H1 (cell line): ENCODE data around the gene ZAP70. TPM values are rescaled to one million over a fixed set of nuclear protein-coding genes. Genes with fewer than 3 reads are reported as not detected.

Source experiments
- CTCF ChIA-PET: fragments of 300-600 bp; sonication (Branson Sonifier 250); formaldehyde crosslinking; loops from one replicate; lab custom pipeline; 2021; ENCODE audit not compliant: partially characterized antibody; lab: Charles Lee
- POLR2A ChIA-PET: fragments of 300-600 bp; sonication (Branson Sonifier 250); formaldehyde crosslinking; loops from one replicate; lab custom pipeline; 2021; ENCODE audit warnings: inconsistent platforms; ENCODE audit not compliant: partially characterized antibody; lab: Charles Lee
- DNase-seq, 2 experiments: peaks; one replicate each; pipeline versions ENCODE4 v3.0.0 to v3.0.0-alpha.2; 2010 to 2022; ENCODE audit warnings: low spot score in 2 of 2, low read depth in 1 of 2, mixed read lengths in 1 of 2
- FAIRE-seq: peaks from 2 replicates; lab custom pipeline; 2011; peaks lifted over from hg19 to GRCh38; lab: Jason Lieb, UNC
- H2AFZ ChIP-seq: 2 replicates; pipeline ENCODE4 v1.8.1; 2012; ENCODE audit warnings: low read length, inconsistent platforms
- H2AK5ac ChIP-seq: 2 replicates; pipeline ENCODE4 v1.6.1; 2013; ENCODE audit warnings: low read depth, low read length
- H2BK120ac ChIP-seq: replicated peaks from 2 replicates; pipeline ENCODE3; 2013; ENCODE audit warnings: low read depth, low read length, inconsistent platforms
- H2BK12ac ChIP-seq: 2 replicates; pipeline ENCODE4 v1.6.1; 2013; ENCODE audit warnings: low read depth, low read length
- H2BK15ac ChIP-seq: 2 replicates; pipeline ENCODE4 v1.6.1; 2013; ENCODE audit warnings: low read length
- H2BK20ac ChIP-seq: 2 replicates; pipeline ENCODE4 v1.6.1; 2013; ENCODE audit warnings: low read length
- H2BK5ac ChIP-seq: 2 replicates; pipeline ENCODE4 v1.6.1; 2013; ENCODE audit warnings: low read depth, low read length
- H3K14ac ChIP-seq: 2 replicates; pipeline ENCODE4 v1.6.1; 2013; ENCODE audit warnings: inconsistent platforms; ENCODE audit not compliant: insufficient read length
- H3K18ac ChIP-seq: 2 replicates; pipeline ENCODE4 v1.6.1; 2013; ENCODE audit warnings: low read length; ENCODE audit errors: extremely low read depth
- H3K23ac ChIP-seq: 2 replicates; pipeline ENCODE4 v1.6.1; 2013; ENCODE audit warnings: inconsistent platforms; ENCODE audit not compliant: insufficient read length
- H3K23me2 ChIP-seq: 2 replicates; pipeline ENCODE4 v1.6.1; 2013; ENCODE audit warnings: low read depth, low read length
- H3K27ac ChIP-seq: 2 replicates; pipeline ENCODE4 v1.6.1; 2011; ENCODE audit warnings: low read depth, low read length, inconsistent platforms
- H3K27me3 ChIP-seq, 4 experiments: replicated peaks in 1 of 4; 1 replicate in 1 of 4; 2 replicates in 3 of 4; pipeline versions ENCODE4 v1.6.1 to v1.8.1; 2011 to 2013; ENCODE audit warnings: low read length in 3 of 4, mild to moderate bottlenecking in 3 of 4, inconsistent platforms in 2 of 4, mixed read lengths in 2 of 4, moderate library complexity in 1 of 4; ENCODE audit not compliant: control insufficient read depth in 3 of 4, insufficient read depth in 3 of 4; ENCODE audit errors: extremely low read depth in 1 of 4
- H3K36me3 ChIP-seq, 4 experiments: 2 replicates each; pipeline versions ENCODE4 v1.6.1 to v1.8.1; 2011 to 2013; ENCODE audit warnings: mild to moderate bottlenecking in 4 of 4, low read length in 3 of 4, moderate library complexity in 2 of 4, control low read depth in 1 of 4, inconsistent platforms in 1 of 4; ENCODE audit not compliant: insufficient read depth in 4 of 4, control insufficient read depth in 2 of 4
- H3K4ac ChIP-seq: replicated peaks from 2 replicates; pipeline ENCODE3; 2013; ENCODE audit warnings: low read length, low read depth, mixed read lengths, inconsistent platforms; ENCODE audit not compliant: insufficient read length
- H3K4me1 ChIP-seq, 4 experiments: replicated peaks in 1 of 4; 1 replicate in 1 of 4; 2 replicates in 3 of 4; pipeline versions ENCODE4 v1.6.1 to v1.8.1; 2011 to 2013; ENCODE audit warnings: low read length in 3 of 4, inconsistent platforms in 2 of 4, mixed read lengths in 1 of 4; ENCODE audit not compliant: insufficient read depth in 4 of 4, control insufficient read depth in 3 of 4
- H3K4me2 ChIP-seq, 2 experiments: 2 replicates each; pipeline versions ENCODE4 v1.6.1 to v1.8.1; 2011 to 2013; ENCODE audit warnings: low read depth in 2 of 2, low read length in 2 of 2, control low read depth in 1 of 2, inconsistent platforms in 1 of 2, mild to moderate bottlenecking in 1 of 2; ENCODE audit not compliant: insufficient read depth in 1 of 2
- H3K4me3 ChIP-seq, 4 experiments: fragments of 200-600, 300-600 bp in 1 of 4; sonication (generic), shearing (Covaris generic), sonication (Bioruptor Twin) in 1 of 4; 2 replicates each; pipeline versions ENCODE4 v1.5.1 to v1.8.1; 2011 to 2016; ENCODE audit warnings: low read length in 4 of 4, low read depth in 3 of 4, control low read depth in 2 of 4, inconsistent platforms in 2 of 4, mild to moderate bottlenecking in 2 of 4, mixed read lengths in 1 of 4, moderate library complexity in 1 of 4; ENCODE audit not compliant: insufficient read depth in 2 of 4; ENCODE audit errors: extremely low read depth in 1 of 4
- H3K56ac ChIP-seq: replicated peaks from 2 replicates; pipeline ENCODE3; 2013; ENCODE audit warnings: low read depth, mild to moderate bottlenecking, mixed read lengths, low read length, inconsistent platforms; ENCODE audit not compliant: insufficient read length
- H3K79me1 ChIP-seq: 2 replicates; pipeline ENCODE4 v1.6.1; 2013; ENCODE audit warnings: low read depth, low read length, control low read depth
- H3K79me2 ChIP-seq, 2 experiments: 2 replicates each; pipeline versions ENCODE4 v1.6.1 to v1.8.1; 2012 to 2013; ENCODE audit warnings: low read length in 2 of 2, mild to moderate bottlenecking in 2 of 2, inconsistent platforms in 1 of 2; ENCODE audit not compliant: insufficient read depth in 2 of 2, control insufficient read depth in 1 of 2
- H3K9ac ChIP-seq, 4 experiments: replicated peaks in 1 of 4; 1 replicate in 1 of 4; 2 replicates in 3 of 4; pipeline versions ENCODE4 v1.6.1 to v1.8.1; 2011 to 2013; ENCODE audit warnings: low read depth in 3 of 4, low read length in 3 of 4, control low read depth in 2 of 4, mild to moderate bottlenecking in 2 of 4, moderate library complexity in 2 of 4, inconsistent platforms in 1 of 4; ENCODE audit errors: extremely low read depth in 1 of 4
- H3K9me3 ChIP-seq, 2 experiments: 2 replicates each; pipeline versions ENCODE4 v1.6.1 to v1.8.1; 2012 to 2013; ENCODE audit warnings: mild to moderate bottlenecking in 2 of 2, moderate library complexity in 2 of 2, control low read depth in 1 of 2, inconsistent platforms in 1 of 2, low read depth in 1 of 2, low read length in 1 of 2, mixed read lengths in 1 of 2; ENCODE audit not compliant: insufficient read depth in 2 of 2
- H4K20me1 ChIP-seq, 2 experiments: replicated peaks in 1 of 2; 2 replicates each; pipeline versions ENCODE3 to v1.8.1; 2011 to 2013; ENCODE audit warnings: inconsistent platforms in 2 of 2, low read length in 2 of 2, mild to moderate bottlenecking in 1 of 2; ENCODE audit not compliant: insufficient read depth in 2 of 2, control insufficient read depth in 1 of 2
- H4K5ac ChIP-seq: 2 replicates; pipeline ENCODE4 v1.6.1; 2013; ENCODE audit warnings: low read length, low read depth, mixed read lengths, inconsistent platforms; ENCODE audit not compliant: insufficient read length
- H4K8ac ChIP-seq: 2 replicates; pipeline ENCODE4 v1.8.0; 2013; ENCODE audit warnings: mild to moderate bottlenecking, moderate library complexity, low read length, inconsistent platforms; ENCODE audit not compliant: insufficient read depth; ENCODE audit errors: extremely low read depth
- H4K91ac ChIP-seq: replicated peaks from 2 replicates; pipeline ENCODE3; 2013; ENCODE audit warnings: low read length, mixed read lengths, inconsistent platforms; ENCODE audit not compliant: insufficient read length
- ASH2L ChIP-seq: fragments of 200-600, 300-600 bp; sonication (generic); IDR thresholded peaks from one replicate; pipeline ENCODE4 v1.7.1; 2017; ENCODE audit warnings: low read length
- CHD1 ChIP-seq: IDR thresholded peaks from 2 replicates; pipeline ENCODE4 v1.6.1; 2012; ENCODE audit warnings: low read depth, low read length, improper control_type of control experiment
- EGR1 ChIP-seq: IDR thresholded peaks from 2 replicates; pipeline ENCODE4 v1.6.1; 2011; ENCODE audit warnings: low read depth, low read length, borderline replicate concordance
- JUND ChIP-seq: IDR thresholded peaks from 2 replicates; pipeline ENCODE4 v1.6.1; 2011; ENCODE audit warnings: mild to moderate bottlenecking, improper control_type of control experiment, low read length
- KDM4A ChIP-seq: IDR thresholded peaks from one replicate; pipeline ENCODE4 v1.7.1; 2012; ENCODE audit warnings: low read depth, mild to moderate bottlenecking, moderate library complexity, low read length, inconsistent platforms; ENCODE audit not compliant: severe bottlenecking
- KDM5A ChIP-seq: fragments of 200-600 bp; IDR thresholded peaks from 2 replicates; pipeline ENCODE4 v1.7.1; 2012; ENCODE audit warnings: mild to moderate bottlenecking, low read length, inconsistent platforms, mixed read lengths
- MAFK ChIP-seq: IDR thresholded peaks from 2 replicates; pipeline ENCODE4 v1.6.1; 2012; ENCODE audit warnings: low read depth, mild to moderate bottlenecking, improper control_type of control experiment, low read length
- NRF1 ChIP-seq: IDR thresholded peaks from 2 replicates; pipeline ENCODE4 v1.6.1; 2011; ENCODE audit warnings: mild to moderate bottlenecking, low read depth, low read length, improper control_type of control experiment
- POLR2AphosphoS5 ChIP-seq: IDR thresholded peaks from 2 replicates; pipeline ENCODE4 v1.6.1; 2011; ENCODE audit warnings: low read depth, low read length
- RAD21 ChIP-seq, 2 experiments: IDR thresholded peaks in 1 of 2; conservative IDR thresholded peaks in 1 of 2; 2 replicates each; pipeline ENCODE4 v1.6.1; 2011; ENCODE audit warnings: low read depth in 2 of 2, low read length in 2 of 2, improper control_type of control experiment in 1 of 2, inconsistent platforms in 1 of 2, mild to moderate bottlenecking in 1 of 2, moderate library complexity in 1 of 2
- RBBP5 ChIP-seq: IDR thresholded peaks from 2 replicates; pipeline ENCODE4 v1.7.1; 2012; ENCODE audit warnings: low read depth, mild to moderate bottlenecking, inconsistent platforms, low read length, moderate library complexity, borderline replicate concordance
- SP1 ChIP-seq: IDR thresholded peaks from 2 replicates; pipeline ENCODE4 v1.6.1; 2011; ENCODE audit warnings: low read depth, low read length
- SP4 ChIP-seq: IDR thresholded peaks from 2 replicates; pipeline ENCODE4 v1.6.1; 2012; ENCODE audit warnings: low read length, inconsistent platforms
- WGBS, 2 experiments: shearing (Covaris generic) in 1 of 2; methylation state at CpG; one replicate each; pipeline versions ENCODE4 v1.1.6 to v1.1.7; 2013 to 2015; ENCODE audit warnings: low lambda C conversion rate in 2 of 2, mixed read lengths in 2 of 2, inconsistent platforms in 1 of 2, low coverage in 1 of 2, missing lambda C conversion rate in 1 of 2; ENCODE audit not compliant: insufficient replicate concordance in 2 of 2, insufficient coverage in 1 of 2, insufficient read length in 1 of 2; ENCODE audit errors: extremely low coverage in 1 of 2, missing lambda C conversion rate in 1 of 2; 5-methylcytosine and 5-hydroxymethylcytosine counted together
- polyA plus RNA-seq, 7 experiments: library from polyadenylated mRNA; depleted of rRNA in 3 of 7; stranded (reverse) in 5 of 7; unstranded in 2 of 7; fragments of >200 nt in 5 of 7; fragments of 200-250 nt in 2 of 7; gene quantifications; 1 replicate in 5 of 7; 2 replicates in 1 of 7; 4 replicates in 1 of 7; pipeline versions ENCODE4 v1.2.1 to v1.2.3, GENCODE V29; 2011 to 2013; ENCODE audit warnings: missing spikeins in 2 of 7, mixed read lengths in 2 of 7
- total RNA-seq: library from RNA; stranded (reverse); fragmentation: NEBNext Ultra II Directional; extraction: Animal tissue kit (Norgen Biotek cat#: 25700); gene quantifications from 2 replicates; pipeline ENCODE4 v1.2.1, GENCODE V29; 2021

Gene ZAP70
- total and polyA plus RNA-seq, 2 of the 8 experiments (the other 6 are each of a cell fraction or from before 2014, with no cell fraction given): 0.15 TPM; not detected in 1

GRCh38 chr2:97723156-97724072 lies 10.0 kb downstream of the ZAP70 start:
- no peak overlapping the region for H3K56ac ChIP-seq
- H2BK12ac ChIP-seq: no peak overlapping the region
- H2BK120ac ChIP-seq: no peak overlapping the region
- H2AFZ ChIP-seq: no peak overlapping the region
- H3K4me3 ChIP-seq: no peak overlapping the region
- no peak overlapping the region for H3K4me2 ChIP-seq
- DNase-seq: no peak
- H3K36me3 ChIP-seq: no peaks in the 10 kb centered on the region
- H2AK5ac ChIP-seq: no peak overlapping the region
- CTCF ChIA-PET: interaction anchor here (0.8 to 11.0 kb wide), 8 partner anchors 10 to 1662 kb away, joined by 3 to 105 read pairs (median 5); no protein-coding TSS in a partner anchor
- no peak overlapping the region for H2BK20ac ChIP-seq
- WGBS, 2 experiments: 91% methylated on average over 36 of the region's 37 CpGs; no CpG with 5 or more reads in 1 of the 2 experiments
- H3K79me2 ChIP-seq: no peaks in the 10 kb centered on the region
- H2BK5ac ChIP-seq: no peak overlapping the region
- no peak overlapping the region for H2BK15ac ChIP-seq
- no peaks in the 10 kb centered on the region for H3K27me3 ChIP-seq
- no peak for TF ChIP-seq KDM5A
- TF ChIP-seq RBBP5: no peak
- no peak for TF ChIP-seq EGR1
- TF ChIP-seq SP4: no peak
- TF ChIP-seq CHD1: no peak
- TF ChIP-seq KDM4A: no peak
- no peak for TF ChIP-seq JUND
- TF ChIP-seq NRF1: no peak
- TF ChIP-seq ASH2L: no peak
- TF ChIP-seq POLR2AphosphoS5: no peak
- no peak for TF ChIP-seq SP1
- TF ChIP-seq MAFK: no peak
- TF ChIP-seq RAD21 (IDR thresholded peaks at IDR 0.05 in 1 of 2, conservative IDR thresholded peaks at IDR 0.05 in 1 of 2; ENCODE audit: low read depth in 2 of 2, low read length in 2 of 2): no peak
- H3K23me2 ChIP-seq: no peaks in the 10 kb centered on the region
- H3K9me3 ChIP-seq: no peaks in the 10 kb centered on the region
- no peak overlapping the region for H3K18ac ChIP-seq
- POLR2A ChIA-PET: no interaction called here
- peaks cover 2 to 10% (median 3%) of the 10 kb centered on the region in 4 experiments; a peak in 5 of 7 replicates for H3K4me1 ChIP-seq
- no peak overlapping the region for H4K5ac ChIP-seq
- H3K23ac ChIP-seq: no peak overlapping the region
- FAIRE-seq: no peak
- no peak overlapping the region for H3K4ac ChIP-seq
- no peak overlapping the region for H3K27ac ChIP-seq
- H3K9ac ChIP-seq: no peak overlapping the region
- no peaks in the 10 kb centered on the region for H3K79me1 ChIP-seq
- H3K14ac ChIP-seq: no peak overlapping the region
- H4K20me1 ChIP-seq: no peaks in the 10 kb centered on the region
- no peak overlapping the region for H4K91ac ChIP-seq
- H4K8ac ChIP-seq: no peak overlapping the region
